Neutrophil (primary cell): ENCODE data around the gene COX6A2.

Experiments used
- H3K27ac ChIP-seq: fragments of 200-600 bp; sonication (generic); 2 replicates; pipeline ENCODE4 v1.5.1; 2016; ENCODE audit warnings: mild to moderate bottlenecking, moderate library complexity
- H3K27me3 ChIP-seq: fragments of 200-600 bp; sonication (generic); 2 replicates; pipeline ENCODE4 v1.6.0; 2016; ENCODE audit warnings: mild to moderate bottlenecking
- H3K36me3 ChIP-seq: fragments of 200-600 bp; sonication (generic); 2 replicates; pipeline ENCODE4 v1.5.1; 2017
- H3K4me1 ChIP-seq, 2 experiments: fragments of 200-600 bp in 1 of 2; sonication (generic) in 1 of 2; 1 replicate in 1 of 2; 2 replicates in 1 of 2; pipeline versions ENCODE4 v1.5.1 to v1.6.1; 2013 to 2016; ENCODE audit warnings: low read depth in 1 of 2, low read length in 1 of 2, mild to moderate bottlenecking in 1 of 2, moderate library complexity in 1 of 2; ENCODE audit not compliant: control insufficient read depth in 1 of 2, insufficient read depth in 1 of 2
- H3K4me3 ChIP-seq, 2 experiments: fragments of 200-600 bp in 1 of 2; sonication (generic) in 1 of 2; 1 replicate in 1 of 2; 2 replicates in 1 of 2; pipeline ENCODE4 v1.5.1; 2013 to 2016; ENCODE audit warnings: low read depth in 1 of 2, low read length in 1 of 2, mild to moderate bottlenecking in 1 of 2, moderate library complexity in 1 of 2
- H3K9me3 ChIP-seq: fragments of 200-600 bp; sonication (generic); 2 replicates; pipeline ENCODE4 v1.5.1; 2016
- TF ChIP-seq, protein P1 (sequence below): fragments of 200-600 bp; sonication (generic); IDR thresholded peaks from 2 replicates; pipeline ENCODE4 v1.5.1; 2016; ENCODE audit warnings: antibody characterized with exemption

The COX6A2 gene

GRCh38 chr16:31380201-31380600 lies 48.0 kb downstream of the COX6A2 start:
- Histone ChIP-seq H3K27ac (no peak overlapping the region), H3K9me3 (peaks cover 4% of the 10 kb centered on the region), H3K4me1 (peaks cover 3 to 4% of the 10 kb centered on the region in 2 experiments), H3K4me3 (no peak overlapping the region), H3K36me3 (peaks cover 90% of the 10 kb centered on the region), H3K27me3 (peaks cover 4% of the 10 kb centered on the region)
- TF ChIP-seq, protein P1, sequence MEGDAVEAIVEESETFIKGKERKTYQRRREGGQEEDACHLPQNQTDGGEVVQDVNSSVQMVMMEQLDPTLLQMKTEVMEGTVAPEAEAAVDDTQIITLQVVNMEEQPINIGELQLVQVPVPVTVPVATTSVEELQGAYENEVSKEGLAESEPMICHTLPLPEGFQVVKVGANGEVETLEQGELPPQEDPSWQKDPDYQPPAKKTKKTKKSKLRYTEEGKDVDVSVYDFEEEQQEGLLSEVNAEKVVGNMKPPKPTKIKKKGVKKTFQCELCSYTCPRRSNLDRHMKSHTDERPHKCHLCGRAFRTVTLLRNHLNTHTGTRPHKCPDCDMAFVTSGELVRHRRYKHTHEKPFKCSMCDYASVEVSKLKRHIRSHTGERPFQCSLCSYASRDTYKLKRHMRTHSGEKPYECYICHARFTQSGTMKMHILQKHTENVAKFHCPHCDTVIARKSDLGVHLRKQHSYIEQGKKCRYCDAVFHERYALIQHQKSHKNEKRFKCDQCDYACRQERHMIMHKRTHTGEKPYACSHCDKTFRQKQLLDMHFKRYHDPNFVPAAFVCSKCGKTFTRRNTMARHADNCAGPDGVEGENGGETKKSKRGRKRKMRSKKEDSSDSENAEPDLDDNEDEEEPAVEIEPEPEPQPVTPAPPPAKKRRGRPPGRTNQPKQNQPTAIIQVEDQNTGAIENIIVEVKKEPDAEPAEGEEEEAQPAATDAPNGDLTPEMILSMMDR: no peak
